HG03575 (cell line): ENCODE data around the gene IL2RA.

ENCODE experiments used
- ATAC-seq: cut with Tn5 transposase; IDR thresholded peaks from one replicate; pipeline ENCODE4 v1.9.1; 2021; ENCODE audit not compliant: unreplicated experiment, insufficient number of reproducible peaks, low FRiP score; ENCODE audit errors: extremely low read depth

IL2RA gene

GRCh38 chr10:6064119-6064518 lies 2.0 kb upstream of the IL2RA start:
- no peak for ATAC-seq

GRCh38 chr10:6061056-6061455 lies 1.1 kb downstream of the IL2RA start:
- no peak for ATAC-seq

- ATAC-seq = no peak
These were observed 2.7 kb downstream of the IL2RA start for GRCh38 chr10:6059506-6059905.

GRCh38 chr10:6058682-6059475 lies 3.3 kb downstream of the IL2RA start:
- no peak for ATAC-seq

- no peak for ATAC-seq
These were observed 5.6 kb downstream of the IL2RA start for GRCh38 chr10:6056411-6057135.

GRCh38 chr10:6055929-6056328 lies 6.2 kb downstream of the IL2RA start:
- ATAC-seq = no peak

- ATAC-seq = no peak
These were observed 7.3 kb downstream of the IL2RA start for GRCh38 chr10:6054884-6055283.

GRCh38 chr10:6053816-6054631 lies 8.1 kb downstream of the IL2RA start:
- ATAC-seq = no peak

- ATAC-seq = no peak
These were observed 8.9 kb downstream of the IL2RA start for GRCh38 chr10:6053303-6053702.

- no peak for ATAC-seq
These were observed 9.6 kb downstream of the IL2RA start for GRCh38 chr10:6052247-6053221.

- ATAC-seq = peak; percentile 41
These were observed 11.2 kb downstream of the IL2RA start for GRCh38 chr10:6050801-6051445.

- no peak for ATAC-seq
These were observed 13.2 kb downstream of the IL2RA start for GRCh38 chr10:6049031-6049400.

- no peak for ATAC-seq
These were observed 13.7 kb downstream of the IL2RA start for GRCh38 chr10:6048281-6049030.

GRCh38 chr10:6047847-6048246 lies 14.3 kb downstream of the IL2RA start:
- ATAC-seq = no peak

- no peak for ATAC-seq
These were observed 15.2 kb downstream of the IL2RA start for GRCh38 chr10:6046773-6047611.

- no peak for ATAC-seq
These were observed 16.0 kb downstream of the IL2RA start for GRCh38 chr10:6045878-6046772.
